GM12891 (cell line): Measurements from ENCODE around the gene NTHL1.
"Not testable (repeated sequence)": the region's sequence is repeated elsewhere in the genome, so short reads cannot be mapped to it uniquely, and the experiment has no call there.

ENCODE experiments used
- DNase-seq: peaks from one replicate; pipeline ENCODE4 v3.0.0; 2011; ENCODE audit warnings: low spot score; ENCODE audit not compliant: insufficient read length
- FAIRE-seq: peaks from 2 replicates; lab custom pipeline; 2011; peaks lifted over from hg19 to GRCh38; lab: Jason Lieb, UNC
- PAX5 ChIP-seq: IDR thresholded peaks from 2 replicates; pipeline ENCODE4 v1.6.1; 2011; ENCODE audit warnings: low read length, moderate library complexity, mild to moderate bottlenecking; ENCODE audit not compliant: insufficient read depth, severe bottlenecking
- POLR2A ChIP-seq: IDR thresholded peaks from 2 replicates; pipeline ENCODE4 v1.6.1; 2011; ENCODE audit warnings: low read depth, low read length, control low read depth
- POLR2AphosphoS5 ChIP-seq: IDR thresholded peaks from 2 replicates; pipeline ENCODE4 v1.6.1; 2011; ENCODE audit warnings: low read depth, low read length, control low read depth
- POU2F2 ChIP-seq: IDR thresholded peaks from 2 replicates; pipeline ENCODE4 v1.6.1; 2011; ENCODE audit warnings: low read depth, mild to moderate bottlenecking, control low read depth, low read length, moderate library complexity
- SPI1 ChIP-seq: IDR thresholded peaks from 2 replicates; pipeline ENCODE4 v1.6.1; 2011; ENCODE audit warnings: low read depth, low read length, control low read depth
- TAF1 ChIP-seq: IDR thresholded peaks from 2 replicates; pipeline ENCODE4 v1.6.1; 2011; ENCODE audit warnings: low read depth, low read length, control low read depth

NTHL1 gene

DNA sequence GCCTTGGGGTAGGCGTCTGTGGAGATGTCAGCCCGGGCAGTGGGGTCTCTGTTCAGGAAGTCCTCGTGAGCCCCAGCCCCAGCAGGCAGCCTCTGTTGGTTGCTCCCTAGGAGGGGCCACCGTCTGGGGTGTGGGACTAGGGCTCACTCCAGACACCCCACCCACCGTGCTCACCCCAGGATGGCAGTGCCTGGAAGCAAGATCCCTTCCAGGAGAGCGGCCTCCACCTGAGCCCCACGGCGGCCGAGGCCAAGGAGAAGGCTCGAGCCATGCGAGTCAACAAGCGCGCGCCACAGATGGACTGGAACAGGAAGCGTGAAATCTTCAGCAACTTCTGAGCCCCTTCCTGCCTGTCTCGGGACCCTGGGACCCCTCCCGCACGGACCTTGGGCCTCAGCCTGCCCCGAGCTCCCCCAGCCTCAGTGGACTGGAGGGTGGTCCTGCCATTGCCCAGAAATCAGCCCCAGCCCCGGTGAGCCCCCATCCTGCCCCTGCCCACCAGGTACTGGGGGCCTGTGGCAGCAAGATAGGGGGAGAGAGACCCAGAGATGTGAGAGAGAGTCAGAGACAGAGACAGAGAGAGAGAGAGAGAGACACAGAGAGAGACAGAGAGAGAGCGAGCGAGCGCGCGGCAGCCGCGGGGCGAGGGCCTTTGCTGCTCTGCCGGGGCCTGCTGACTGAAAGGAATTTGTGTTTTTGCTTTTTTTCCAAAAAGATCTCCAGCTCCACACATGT lies 9.8 kb downstream of the NTHL1 start:
- FAIRE-seq (no peak), DNase-seq (no peak)
- TF ChIP-seq POLR2A, result no peak
- no peak for TF ChIP-seq SPI1
- no peak for TF ChIP-seq TAF1
- no peak for TF ChIP-seq PAX5
- no peak for TF ChIP-seq POU2F2
- TF ChIP-seq POLR2AphosphoS5, result no peak

DNA sequence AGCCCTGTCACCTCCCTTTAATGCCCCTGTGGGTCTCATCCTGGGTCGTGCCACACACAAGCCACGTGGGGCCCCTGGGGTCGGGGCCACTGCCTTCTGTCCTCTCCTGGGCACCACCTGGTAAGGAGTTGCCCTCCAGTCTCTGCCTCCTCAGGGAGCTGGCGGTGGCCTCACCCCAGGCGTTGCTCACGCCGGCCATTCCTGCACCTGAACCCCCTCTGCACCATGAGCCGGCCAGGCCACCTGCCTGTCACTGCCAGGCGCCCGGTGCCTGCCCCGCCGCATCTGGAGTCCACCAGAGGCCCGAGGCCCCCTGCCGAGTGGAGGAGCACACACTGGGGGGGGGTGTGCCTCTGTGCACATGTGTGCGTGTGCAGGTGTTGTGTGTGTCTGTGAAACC lies 10.5 kb downstream of the NTHL1 start:
- TF ChIP-seq SPI1, result no peak
- TF ChIP-seq POU2F2, result no peak
- TF ChIP-seq TAF1, result no peak
- TF ChIP-seq POLR2AphosphoS5, result no peak
- no peak for TF ChIP-seq POLR2A
- no peak for TF ChIP-seq PAX5
- no peak for DNase-seq
- no peak for FAIRE-seq

DNA sequence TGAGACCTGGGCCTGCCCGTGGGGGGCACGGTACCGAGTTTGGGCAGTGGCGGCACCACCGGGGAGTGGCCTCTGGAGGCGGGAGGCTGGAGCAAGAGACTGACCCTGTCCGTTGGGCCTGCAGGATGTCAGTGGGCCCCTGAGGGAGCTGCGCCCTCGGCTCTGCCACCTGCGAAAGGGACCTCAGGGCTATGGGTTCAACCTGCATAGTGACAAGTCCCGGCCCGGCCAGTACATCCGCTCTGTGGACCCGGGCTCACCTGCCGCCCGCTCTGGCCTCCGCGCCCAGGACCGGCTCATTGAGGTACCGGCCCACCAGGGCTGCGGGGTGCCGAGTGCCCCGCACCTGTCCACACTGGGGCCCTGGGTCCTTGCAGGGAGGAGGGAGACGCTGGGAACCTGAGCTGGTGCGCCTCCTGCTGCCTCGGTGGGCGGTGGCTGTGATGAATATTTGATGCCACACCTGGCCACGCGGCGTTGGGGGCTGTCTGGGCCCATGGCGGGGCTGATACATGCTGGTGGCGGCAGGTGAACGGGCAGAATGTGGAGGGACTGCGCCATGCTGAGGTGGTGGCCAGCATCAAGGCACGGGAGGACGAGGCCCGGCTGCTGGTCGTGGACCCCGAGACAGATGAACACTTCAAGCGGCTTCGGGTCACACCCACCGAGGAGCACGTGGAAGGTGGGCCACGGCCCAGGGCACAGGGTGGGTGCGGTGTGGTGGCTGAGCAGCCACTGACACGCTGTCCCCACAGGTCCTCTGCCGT lies 11.3 kb downstream of the NTHL1 start:
- DNase-seq (no peak), FAIRE-seq (no peak)
- TF ChIP-seq POLR2A (no peak), POLR2AphosphoS5 (no peak), POU2F2 (no peak)

DNA sequence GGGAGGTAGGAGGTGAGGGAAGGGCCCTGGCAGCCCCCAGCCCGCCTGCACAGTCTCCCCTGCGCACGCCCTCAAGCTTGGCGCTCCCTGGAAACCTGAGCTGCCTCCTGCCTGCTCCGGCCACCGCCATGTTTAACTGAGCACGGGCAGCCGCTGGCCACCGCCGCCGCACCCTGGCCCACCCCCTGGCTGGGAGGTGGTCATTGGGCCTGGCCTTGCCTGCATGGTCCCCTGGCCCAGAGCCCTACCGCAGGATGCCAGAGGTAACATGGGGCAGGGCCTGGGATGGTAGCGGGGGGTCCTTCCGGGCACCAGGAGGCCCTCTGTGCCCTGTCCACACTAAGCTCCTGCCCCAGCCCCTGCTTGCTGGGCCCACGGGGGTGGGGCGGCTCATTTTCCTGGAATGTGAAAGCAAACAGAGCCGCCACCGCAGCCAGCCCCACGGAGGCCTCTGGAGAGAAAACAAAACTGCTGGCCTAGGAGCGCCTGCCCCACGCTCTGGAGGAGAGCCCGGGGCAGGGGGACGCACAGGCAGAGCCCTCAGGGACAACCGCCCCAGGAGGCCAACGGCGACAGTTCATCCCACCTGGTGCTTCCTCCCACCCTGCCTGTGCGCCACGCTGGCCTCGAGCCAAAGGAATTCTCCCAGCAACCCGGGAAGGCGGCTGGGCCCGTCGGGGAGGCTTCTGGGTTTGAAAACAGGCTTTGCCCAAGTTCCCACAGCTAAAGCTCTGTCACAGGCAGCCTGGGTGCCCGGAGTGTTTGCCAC lies 12.0 kb downstream of the NTHL1 start:
- no peak for DNase-seq
- TF ChIP-seq POLR2AphosphoS5 (no peak), TAF1 (no peak), SPI1 (no peak), POU2F2 (no peak)
- no peak for FAIRE-seq

DNA sequence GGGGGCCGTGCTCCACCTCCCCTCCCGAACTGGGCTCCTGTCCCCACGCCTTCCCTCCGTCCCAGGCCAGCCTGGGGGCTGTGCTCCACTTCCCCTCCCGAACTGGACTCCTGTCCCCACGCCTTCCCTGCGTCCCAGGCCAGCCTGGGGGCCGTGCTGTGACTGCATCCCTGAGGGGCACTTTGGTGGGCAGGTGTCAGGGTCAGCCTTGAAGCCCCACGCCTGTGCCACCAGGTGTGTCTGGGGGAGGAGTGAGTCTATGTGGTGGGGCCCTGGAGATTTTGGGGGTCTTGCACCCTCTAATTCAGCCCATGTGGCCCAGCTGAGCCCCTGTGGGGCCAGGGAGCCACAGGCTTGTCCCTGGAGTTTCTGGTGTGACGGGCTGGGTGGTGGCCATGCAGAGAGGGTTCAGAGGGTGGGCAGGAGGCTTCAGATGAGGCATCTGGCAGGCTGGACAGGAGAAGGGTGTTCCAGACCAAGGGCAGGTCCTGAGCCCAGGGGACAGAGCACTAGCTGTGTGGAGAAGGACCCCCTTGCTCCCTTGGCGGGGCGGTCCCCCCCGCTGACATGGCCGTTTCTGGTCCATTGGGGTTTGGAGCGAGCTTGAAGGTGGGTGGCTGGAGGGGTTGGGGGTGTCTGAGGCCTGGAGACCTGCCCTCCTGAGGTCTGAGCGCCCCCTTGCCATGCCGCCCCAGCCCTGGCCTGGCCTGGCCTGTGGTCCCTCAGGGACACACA lies 12.8 kb downstream of the NTHL1 start:
- FAIRE-seq (no peak), DNase-seq (no peak)
- TF ChIP-seq TAF1 (no peak), SPI1 (no peak), POU2F2 (no peak), POLR2AphosphoS5 (no peak), PAX5 (no peak)

DNA sequence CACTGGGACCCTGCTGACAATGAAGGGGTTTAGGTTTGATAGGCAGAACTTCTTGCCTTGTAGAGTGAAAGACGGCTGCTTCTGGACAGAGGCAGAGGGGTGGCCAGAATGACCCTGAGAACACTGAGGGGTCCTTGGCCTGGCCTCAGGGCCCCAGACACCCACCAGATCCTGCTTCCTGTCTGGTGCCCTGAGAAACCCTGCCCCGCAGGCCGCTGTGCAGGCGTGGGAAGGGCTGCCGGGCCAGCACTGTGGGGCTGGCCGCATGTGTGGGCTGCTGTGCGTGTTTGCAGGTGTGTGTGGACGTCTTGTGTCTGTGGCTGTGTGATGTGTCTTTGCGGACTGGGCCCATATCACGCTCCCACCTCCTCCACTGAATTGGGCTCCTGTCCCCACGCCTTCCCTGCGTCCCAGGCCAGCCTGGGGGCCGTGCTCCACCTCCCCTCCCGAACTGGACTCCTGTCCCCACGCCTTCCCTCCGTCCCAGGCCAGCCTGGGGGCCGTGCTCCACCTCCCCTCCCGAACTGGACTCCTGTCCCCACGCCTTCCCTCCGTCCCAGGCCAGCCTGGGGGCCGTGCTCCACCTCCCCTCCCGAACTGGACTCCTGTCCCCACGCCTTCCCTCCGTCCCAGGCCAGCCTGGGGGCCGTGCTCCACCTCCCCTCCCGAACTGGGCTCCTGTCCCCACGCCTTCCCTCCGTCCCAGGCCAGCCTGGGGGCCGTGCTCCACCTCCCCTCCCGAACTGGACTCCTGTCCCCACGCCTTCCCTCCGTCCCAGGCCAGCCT lies 13.5 kb downstream of the NTHL1 start:
- DNase-seq, FAIRE-seq: not testable (repeated sequence)

DNA sequence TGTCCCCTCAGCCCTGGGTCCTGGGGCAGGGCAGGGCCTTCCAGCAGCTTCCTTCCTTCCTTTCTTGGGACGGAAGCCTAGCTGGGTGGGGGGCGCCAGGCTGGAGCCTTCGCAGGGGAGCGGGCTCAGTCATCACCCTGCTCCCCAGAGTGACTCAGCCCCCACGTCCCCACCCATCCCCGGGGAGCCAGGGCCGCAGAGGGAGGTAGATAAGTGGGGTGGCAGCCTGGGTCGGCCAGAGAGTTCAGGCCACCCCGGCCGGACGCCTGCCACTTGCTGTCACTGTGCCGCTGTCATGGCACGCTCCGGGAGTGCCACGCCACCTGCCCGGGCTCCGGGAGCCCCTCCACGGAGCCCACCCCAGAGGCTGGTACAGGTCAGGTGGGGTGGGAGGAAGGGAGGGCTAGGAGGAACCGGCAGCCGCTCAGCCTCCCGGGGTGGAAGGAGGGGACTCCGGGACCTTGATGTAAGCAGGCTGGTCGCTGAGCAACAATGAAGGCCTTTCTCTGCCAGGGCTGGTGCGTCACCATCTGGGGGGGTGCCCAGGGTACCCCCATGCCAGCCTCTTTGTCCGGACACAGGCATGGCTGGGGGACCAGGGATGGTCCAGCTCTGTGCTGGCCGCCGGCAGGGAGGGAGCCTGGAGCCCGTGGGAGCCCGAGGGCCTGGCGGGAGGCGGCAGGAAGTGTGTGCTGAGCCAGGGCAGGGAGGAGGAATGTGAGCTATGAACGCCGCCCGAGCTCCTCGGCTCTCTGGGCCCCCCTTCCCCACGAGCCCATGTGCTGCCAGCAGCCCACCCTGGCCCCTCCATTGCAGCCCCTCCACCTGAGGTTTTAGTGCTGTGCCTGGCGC lies 14.4 kb downstream of the NTHL1 start:
- DNase-seq, result no peak
- TF ChIP-seq TAF1, result no peak
- no peak for TF ChIP-seq POU2F2
- FAIRE-seq, result no peak

DNA sequence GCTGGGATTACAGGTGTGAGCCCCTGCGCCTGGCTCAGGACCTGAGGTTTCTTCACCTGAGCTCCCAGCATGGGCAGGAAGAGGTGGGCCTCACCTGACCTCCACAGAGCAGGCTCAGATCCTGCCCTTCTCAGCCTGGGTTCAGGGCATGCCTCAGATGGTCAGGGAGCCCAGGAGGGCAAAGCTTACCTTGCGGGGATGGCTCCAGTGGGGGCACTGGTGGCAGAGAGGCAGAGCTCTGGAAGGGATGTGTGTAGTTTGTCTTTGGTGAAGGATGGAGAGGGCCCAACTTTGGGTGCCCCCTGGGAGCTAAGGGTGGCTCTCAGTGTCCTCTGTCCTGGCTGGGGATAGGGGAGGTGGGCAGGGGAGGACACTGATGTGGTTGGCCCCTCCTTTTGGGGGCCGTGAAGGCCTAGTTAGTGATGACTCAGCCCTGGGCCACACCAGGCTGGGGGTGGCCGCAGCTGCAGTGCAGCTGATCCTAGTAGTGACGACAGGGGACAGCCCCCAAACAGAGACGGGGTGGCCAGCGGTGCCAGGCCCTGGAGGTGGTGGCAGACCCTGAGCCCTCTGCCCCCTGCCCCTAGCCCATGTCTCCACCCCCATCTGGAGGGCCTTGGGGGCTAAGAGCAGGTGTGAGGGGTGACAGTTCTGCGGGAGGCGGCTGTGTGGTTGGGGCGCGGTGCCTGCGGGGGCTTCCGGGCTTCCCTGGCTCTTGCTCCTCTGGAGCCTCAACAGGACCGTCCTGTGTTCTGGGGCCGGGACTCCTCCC lies 15.2 kb downstream of the NTHL1 start:
- FAIRE-seq (no peak), DNase-seq (no peak)
- no peak for TF ChIP-seq TAF1
- no peak for TF ChIP-seq POLR2A
- TF ChIP-seq PAX5, result no peak
- no peak for TF ChIP-seq POU2F2
- no peak for TF ChIP-seq POLR2AphosphoS5
- no peak for TF ChIP-seq SPI1
